WTC11 (cell line): ENCODE measurements around the gene KIF6. TPM values are rescaled to one million over a fixed set of nuclear protein-coding genes. Genes with fewer than 3 reads are reported as not detected.

Source experiments
- ATAC-seq: fragments of 200-7000 bp; cut with Tn5 transposase; 2 replicates; pipeline ENCODE4 v1.10.0; 2021; ENCODE audit warnings: mild to moderate bottlenecking, moderate library complexity
- CTCF ChIA-PET: fragments of 300-600 bp; sonication (Branson Sonifier 250); formaldehyde crosslinking; loops from one replicate; lab custom pipeline; 2021; ENCODE audit warnings: antibody characterized with exemption; lab: Charles Lee
- POLR2A ChIA-PET: fragments of 350-600 bp; sonication (Branson Sonifier 250); formaldehyde crosslinking; loops from one replicate; lab custom pipeline; 2021; ENCODE audit warnings: antibody characterized with exemption; lab: Charles Lee
- DNase-seq: peaks from one replicate; pipeline ENCODE4 v3.0.0; 2021; ENCODE audit warnings: low spot score
- H3K27ac Mint-ChIP-seq: 2 replicates; pipeline ENCODE4 v1.8.0; 2021; ENCODE audit warnings: mixed read lengths
- H3K27me3 Mint-ChIP-seq: 2 replicates; pipeline ENCODE4 v1.8.0; 2021; ENCODE audit warnings: low read depth, mild to moderate bottlenecking, moderate library complexity, mixed read lengths
- H3K36me3 Mint-ChIP-seq: 2 replicates; pipeline ENCODE4 v1.8.0; 2021; ENCODE audit warnings: mixed read lengths
- H3K4me1 Mint-ChIP-seq: 2 replicates; pipeline ENCODE4 v1.8.0; 2022; ENCODE audit warnings: mixed read lengths
- H3K4me3 Mint-ChIP-seq: 2 replicates; pipeline ENCODE4 v1.8.0; 2021; ENCODE audit warnings: mild to moderate bottlenecking, moderate library complexity, mixed read lengths
- H3K9me3 Mint-ChIP-seq: 2 replicates; pipeline ENCODE4 v1.8.0; 2021; ENCODE audit warnings: mixed read lengths
- CBFB ChIP-seq: sonication (generic); formaldehyde crosslinking; IDR thresholded peaks from 2 replicates; pipeline ENCODE4 v1.8.1; 2022; ENCODE audit warnings: mild to moderate bottlenecking, low read depth, missing genetic modification reagents
- CDX4 ChIP-seq: fragments of 250-450 bp; sonication (Bioruptor Pico); IDR thresholded peaks from 2 replicates; pipeline ENCODE4 v1.9.0; 2021; ENCODE audit warnings: moderate library complexity, mild to moderate bottlenecking, inconsistent platforms, borderline replicate concordance
- CREM ChIP-seq: sonication (generic); formaldehyde crosslinking; IDR thresholded peaks from 2 replicates; pipeline ENCODE4 v1.8.1; 2022; ENCODE audit warnings: mild to moderate bottlenecking, missing genetic modification reagents, moderate library complexity
- EMX1 ChIP-seq: fragments of 250-450 bp; sonication (Bioruptor Pico); IDR thresholded peaks from 2 replicates; pipeline ENCODE4 v1.8.0; 2021; ENCODE audit warnings: mild to moderate bottlenecking
- FOXK1 ChIP-seq: sonication (generic); formaldehyde crosslinking; IDR thresholded peaks from 2 replicates; pipeline ENCODE4 v1.8.0; 2022; ENCODE audit warnings: mild to moderate bottlenecking, moderate library complexity, missing genetic modification reagents
- GABPB1 ChIP-seq: sonication (generic); formaldehyde crosslinking; IDR thresholded peaks from 2 replicates; pipeline ENCODE4 v1.8.1; 2023; ENCODE audit warnings: mild to moderate bottlenecking, missing genetic modification reagents
- GRHL2 ChIP-seq: fragments of 250-450 bp; sonication (Bioruptor Pico); IDR thresholded peaks from 2 replicates; pipeline ENCODE4 v1.8.0; 2022; ENCODE audit warnings: mild to moderate bottlenecking, moderate library complexity; ENCODE audit not compliant: insufficient replicate concordance, severe bottlenecking
- IRF2 ChIP-seq: sonication (generic); formaldehyde crosslinking; IDR thresholded peaks from 2 replicates; pipeline ENCODE4 v1.8.0; 2022; ENCODE audit warnings: low read depth, missing genetic modification reagents, borderline replicate concordance
- NFATC4 ChIP-seq: fragments of 250-450 bp; sonication (Bioruptor Pico); IDR thresholded peaks from 2 replicates; pipeline ENCODE4 v1.9.0; 2021; ENCODE audit warnings: mild to moderate bottlenecking
- NFE2L1 ChIP-seq: sonication (generic); formaldehyde crosslinking; IDR thresholded peaks from 2 replicates; pipeline ENCODE4 v1.8.1; 2023; ENCODE audit warnings: missing genetic modification reagents
- NR3C1 ChIP-seq: sonication (generic); formaldehyde crosslinking; conservative IDR thresholded peaks from 2 replicates; pipeline ENCODE4 v1.8.1; 2023; ENCODE audit warnings: low read depth, mild to moderate bottlenecking, missing genetic modification reagents
- TCF7 ChIP-seq: sonication (generic); formaldehyde crosslinking; IDR thresholded peaks from 2 replicates; pipeline ENCODE4 v1.8.0; 2022; ENCODE audit warnings: mild to moderate bottlenecking, low read depth, missing genetic modification reagents, moderate library complexity
- USF2 ChIP-seq: sonication (generic); formaldehyde crosslinking; IDR thresholded peaks from 2 replicates; pipeline ENCODE4 v1.8.1; 2023; ENCODE audit warnings: mild to moderate bottlenecking, missing genetic modification reagents, moderate library complexity
- ZNF219 ChIP-seq: sonication (generic); formaldehyde crosslinking; IDR thresholded peaks from 2 replicates; pipeline ENCODE4 v1.8.0; 2023; ENCODE audit warnings: missing genetic modification reagents, mild to moderate bottlenecking, borderline replicate concordance
- ZNF423 ChIP-seq: fragments of 250-450 bp; sonication (Bioruptor Pico); IDR thresholded peaks from 2 replicates; pipeline ENCODE4 v2.1.2; 2022; ENCODE audit warnings: mild to moderate bottlenecking, moderate library complexity
- total RNA-seq: library from RNA; stranded (reverse); gene quantifications from 3 replicates; pipeline ENCODE4 v1.2.3, GENCODE V29; 2021
- TF ChIP-seq, protein P1 (sequence below): sonication (generic); formaldehyde crosslinking; IDR thresholded peaks from 2 replicates; pipeline ENCODE4 v1.8.1; 2022; ENCODE audit warnings: low read depth, mild to moderate bottlenecking, moderate library complexity, missing genetic modification reagents, borderline replicate concordance
- TF ChIP-seq, protein P2 (sequence below): sonication (generic); formaldehyde crosslinking; IDR thresholded peaks from 2 replicates; pipeline ENCODE4 v1.8.1; 2022; ENCODE audit warnings: mild to moderate bottlenecking, missing genetic modification reagents, moderate library complexity, borderline replicate concordance

Gene KIF6
- total RNA-seq, 1 experiment from 2014 or later = 0.57 TPM

DNA sequence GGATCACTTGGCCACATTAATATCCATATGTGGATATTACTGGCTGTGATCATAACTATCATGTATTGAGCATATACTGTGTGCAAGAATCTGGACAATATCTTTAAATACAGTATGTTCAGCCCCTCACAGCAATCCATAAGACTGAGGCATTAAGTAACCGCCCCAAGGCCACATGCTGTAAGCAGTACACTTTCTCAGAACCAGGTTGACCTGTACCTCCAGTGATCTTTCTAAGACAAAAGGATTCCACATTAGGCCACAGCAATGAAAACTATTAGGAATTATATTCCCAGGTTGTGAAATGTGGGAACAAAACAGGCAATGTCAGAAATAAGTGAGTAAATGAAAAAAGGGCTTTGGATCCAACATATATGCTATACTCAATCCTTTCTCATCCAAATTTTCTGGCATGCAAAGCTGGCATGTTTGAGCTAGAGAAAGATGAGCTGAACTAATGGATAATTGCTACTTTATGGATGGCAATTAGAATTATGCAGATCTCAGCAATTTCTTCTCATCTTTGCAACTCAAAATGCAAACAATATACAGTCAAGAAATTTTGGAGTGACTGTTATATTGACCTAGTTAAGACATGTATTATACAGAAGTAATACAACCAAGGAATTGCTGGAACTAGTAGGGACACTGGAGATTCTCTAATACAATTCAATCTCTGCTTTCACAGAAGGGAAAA, 86.9 kb downstream of the KIF6 start:
- DNase-seq = no peak
- Mint-ChIP-seq H3K27ac (no peak overlapping the region), H3K4me3 (no peak overlapping the region), H3K9me3 (no peaks in the 10 kb centered on the region), H3K27me3 (no peaks in the 10 kb centered on the region), H3K4me1 (peaks cover 7% of the 10 kb centered on the region; the same call in 1 of the 2 replicates), H3K36me3 (no peaks in the 10 kb centered on the region)
- ChIA-PET POLR2A (no interaction called here), CTCF (interaction anchor here (0.7 kb wide), 1 partner anchor 261 kb away, joined by 4 read pairs; no protein-coding TSS in a partner anchor)
- no peak for TF ChIP-seq IRF2 (CRISPR knock-in tag)
- no peak for TF ChIP-seq NR3C1 (CRISPR knock-in tag)
- TF ChIP-seq GABPB1 (CRISPR knock-in tag) = no peak
- TF ChIP-seq, protein P1, sequence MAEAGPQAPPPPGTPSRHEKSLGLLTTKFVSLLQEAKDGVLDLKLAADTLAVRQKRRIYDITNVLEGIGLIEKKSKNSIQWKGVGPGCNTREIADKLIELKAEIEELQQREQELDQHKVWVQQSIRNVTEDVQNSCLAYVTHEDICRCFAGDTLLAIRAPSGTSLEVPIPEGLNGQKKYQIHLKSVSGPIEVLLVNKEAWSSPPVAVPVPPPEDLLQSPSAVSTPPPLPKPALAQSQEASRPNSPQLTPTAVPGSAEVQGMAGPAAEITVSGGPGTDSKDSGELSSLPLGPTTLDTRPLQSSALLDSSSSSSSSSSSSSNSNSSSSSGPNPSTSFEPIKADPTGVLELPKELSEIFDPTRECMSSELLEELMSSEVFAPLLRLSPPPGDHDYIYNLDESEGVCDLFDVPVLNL (CRISPR knock-in tag) = no peak
- no peak for TF ChIP-seq CBFB (CRISPR knock-in tag)
- TF ChIP-seq EMX1 (CRISPR knock-in tag) = no peak
- TF ChIP-seq CDX4 (CRISPR knock-in tag) = no peak
- no peak for TF ChIP-seq FOXK1
- TF ChIP-seq, protein P2, sequence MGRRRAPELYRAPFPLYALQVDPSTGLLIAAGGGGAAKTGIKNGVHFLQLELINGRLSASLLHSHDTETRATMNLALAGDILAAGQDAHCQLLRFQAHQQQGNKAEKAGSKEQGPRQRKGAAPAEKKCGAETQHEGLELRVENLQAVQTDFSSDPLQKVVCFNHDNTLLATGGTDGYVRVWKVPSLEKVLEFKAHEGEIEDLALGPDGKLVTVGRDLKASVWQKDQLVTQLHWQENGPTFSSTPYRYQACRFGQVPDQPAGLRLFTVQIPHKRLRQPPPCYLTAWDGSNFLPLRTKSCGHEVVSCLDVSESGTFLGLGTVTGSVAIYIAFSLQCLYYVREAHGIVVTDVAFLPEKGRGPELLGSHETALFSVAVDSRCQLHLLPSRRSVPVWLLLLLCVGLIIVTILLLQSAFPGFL = no peak
- no peak for ATAC-seq

- H3K9me3 Mint-ChIP-seq = no peaks in the 10 kb centered on the region
- no peak for TF ChIP-seq USF2 (CRISPR knock-in tag)
- TF ChIP-seq GABPB1 (CRISPR knock-in tag) = no peak
- TF ChIP-seq, protein P2 = no peak
- TF ChIP-seq ZNF219 = no peak
- TF ChIP-seq NR3C1 (CRISPR knock-in tag) = no peak
- TF ChIP-seq NFE2L1 (CRISPR knock-in tag) = no peak
- TF ChIP-seq ZNF423 (CRISPR knock-in tag) = no peak
- TF ChIP-seq NFATC4 = no peak
- TF ChIP-seq TCF7 = no peak
- TF ChIP-seq CREM (CRISPR knock-in tag) = no peak
- TF ChIP-seq GRHL2 (CRISPR knock-in tag) = no peak
- CTCF ChIA-PET = no interaction called here
Measured at GRCh38 chr6:39634646-39635341, 90.4 kb downstream of the KIF6 start.

More at GRCh38 chr6:39634646-39635341, 90.4 kb downstream of the KIF6 start:
- DNase-seq = no peak
- Mint-ChIP-seq H3K27ac (no peak overlapping the region), H3K36me3 (no peaks in the 10 kb centered on the region), H3K27me3 (no peaks in the 10 kb centered on the region), H3K4me1 (0 out of 2 replicates have a peak, but pooled peaks cover 2% of the 10 kb centered on the region), H3K4me3 (no peak overlapping the region)
- POLR2A ChIA-PET = no interaction called here
- no peak for ATAC-seq
